Measurements from ENCODE around the gene TEKTIP1.
A peak's percentile ranks its signal among the peaks of the same experiment; 100 is the strongest.

The TEKTIP1 gene

DNA sequence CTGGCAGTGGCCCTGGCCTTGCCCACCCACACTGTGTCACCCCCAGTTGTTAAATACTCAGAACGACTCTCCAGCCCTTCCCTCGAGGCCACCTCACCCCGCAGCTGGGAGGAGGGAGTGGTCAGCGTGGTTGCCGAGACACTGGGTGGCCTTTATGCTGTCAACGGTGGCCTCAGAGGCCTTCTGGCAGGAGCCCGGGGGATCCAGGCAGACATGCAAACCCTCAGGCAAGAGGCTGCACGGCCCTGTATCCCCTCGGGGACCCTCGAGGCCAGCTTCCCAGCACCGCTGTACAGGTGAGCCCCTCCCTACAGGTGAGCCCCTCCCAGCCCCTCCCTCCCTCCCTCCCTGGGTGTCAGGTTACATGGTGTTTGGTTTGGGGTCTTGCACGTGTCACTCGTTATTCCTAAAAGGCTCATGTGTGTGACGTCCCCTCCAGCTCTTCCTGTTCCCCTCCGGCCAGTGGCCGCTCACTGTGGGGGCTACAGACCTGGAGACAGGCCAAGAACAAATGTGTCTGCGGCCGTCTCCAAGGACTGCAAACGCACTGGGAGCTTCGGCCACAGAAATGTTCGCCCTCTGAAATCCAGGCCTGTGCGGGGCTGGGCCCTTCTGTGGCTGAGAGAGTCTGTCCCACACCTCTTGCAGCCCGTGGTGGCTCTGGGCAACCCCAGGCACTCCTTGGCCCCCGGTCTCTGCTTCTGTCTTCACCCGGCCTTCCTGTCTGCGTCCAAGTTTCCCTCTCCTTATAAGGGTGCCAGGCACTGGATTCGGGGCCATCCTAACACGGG lies at the start of gene TEKTIP1:
Gene TEKTIP1 (plus strand): TSS at position 210 of the 791 bp plus-strand sequence. CDS start 4 bp downstream, at position 214.
- Histone ChIP-seq H3K9me3 (ENCODE audit: insufficient read depth, low read length) (no peaks in the 10 kb centered on the region), H3K36me3 (ENCODE audit: insufficient read depth, insufficient read length, low read length) (peaks cover 68% of the 10 kb centered on the region), H3K4me3 (ENCODE audit: insufficient read length, low read depth) (no peak within 1 kb of the TSS), H3K9ac (ENCODE audit: insufficient read length, low read depth) (peak within 1 kb of the TSS; percentile 28), H3K27me3 (ENCODE audit: insufficient read depth, insufficient read length) (no peaks in the 10 kb centered on the region), H3K4me1 (ENCODE audit: insufficient read depth, insufficient read length) (peaks cover 20% of the 10 kb centered on the region)
- TF ChIP-seq YY1 (IDR thresholded peaks at IDR 0.05; ENCODE audit: insufficient read depth, insufficient read length) (no peak), SUZ12 (IDR thresholded peaks at IDR 0.05; ENCODE audit: extremely low read depth, insufficient read depth, insufficient read length) (no peak), ZNF274 (IDR thresholded peaks at IDR 0.05; ENCODE audit: low read depth, low read length) (no peak)
- no peak for DNase-seq (ENCODE audit: low read depth, low spot score)

GRCh38 chr19:3491396-3492119 lies 47.4 kb upstream of the TEKTIP1 start:
- Histone ChIP-seq H3K27me3 (ENCODE audit: insufficient read depth, insufficient read length) (no peaks in the 10 kb centered on the region), H3K4me1 (ENCODE audit: insufficient read depth, insufficient read length) (peaks cover 24% of the 10 kb centered on the region), H3K36me3 (ENCODE audit: insufficient read depth, insufficient read length, low read length) (peaks cover 76% of the 10 kb centered on the region), H3K9ac (ENCODE audit: insufficient read length, low read depth) (no peak overlapping the region), H3K4me3 (ENCODE audit: insufficient read length, low read depth) (no peak overlapping the region), H3K9me3 (ENCODE audit: insufficient read depth, low read length) (no peaks in the 10 kb centered on the region)
- no peak for TF ChIP-seq SUZ12 (IDR thresholded peaks at IDR 0.05; ENCODE audit: extremely low read depth, insufficient read depth, insufficient read length)
- TF ChIP-seq YY1 (IDR thresholded peaks at IDR 0.05; ENCODE audit: insufficient read depth, insufficient read length) = no peak
- no peak for TF ChIP-seq ZNF274 (IDR thresholded peaks at IDR 0.05; ENCODE audit: low read depth, low read length)
- DNase-seq (ENCODE audit: low read depth, low spot score) = no peak

- TF ChIP-seq YY1 (IDR thresholded peaks at IDR 0.05; ENCODE audit: insufficient read depth, insufficient read length) = no peak
- no peak for TF ChIP-seq ZNF274 (IDR thresholded peaks at IDR 0.05; ENCODE audit: low read depth, low read length)
- no peak for TF ChIP-seq SUZ12 (IDR thresholded peaks at IDR 0.05; ENCODE audit: extremely low read depth, insufficient read depth, insufficient read length)
- Histone ChIP-seq H3K4me3 (ENCODE audit: insufficient read length, low read depth) (no peak overlapping the region), H3K27me3 (ENCODE audit: insufficient read depth, insufficient read length) (no peaks in the 10 kb centered on the region), H3K9me3 (ENCODE audit: insufficient read depth, low read length) (no peaks in the 10 kb centered on the region), H3K9ac (ENCODE audit: insufficient read length, low read depth) (no peak overlapping the region), H3K36me3 (ENCODE audit: insufficient read depth, insufficient read length, low read length) (peaks cover 77% of the 10 kb centered on the region), H3K4me1 (ENCODE audit: insufficient read depth, insufficient read length) (peaks cover 24% of the 10 kb centered on the region)
- no peak for DNase-seq (ENCODE audit: low read depth, low spot score)
Observed at GRCh38 chr19:3492131-3492839, 46.7 kb upstream of the TEKTIP1 start.

DNA sequence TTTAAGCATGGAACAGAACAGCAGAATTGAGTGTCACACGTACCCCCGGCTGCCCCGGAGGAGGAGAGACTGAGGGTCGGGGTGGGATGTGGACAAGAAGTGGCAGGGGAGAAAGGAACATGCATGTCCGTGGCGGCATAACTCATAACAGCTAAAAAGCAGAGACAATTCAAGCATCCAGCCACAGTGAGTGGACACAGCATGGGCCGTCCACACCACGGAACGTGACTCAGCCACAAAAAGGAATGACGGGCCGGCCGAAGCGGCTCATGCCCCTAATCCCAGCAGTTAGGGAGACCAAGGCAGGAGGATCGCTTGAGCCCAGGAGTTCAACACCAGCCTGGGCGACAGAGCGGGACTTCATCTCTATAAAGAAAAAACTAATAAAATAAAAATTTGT lies 46.1 kb upstream of the TEKTIP1 start:
- no peaks in the 10 kb centered on the region for H3K27me3 ChIP-seq (ENCODE audit: insufficient read depth, insufficient read length)
- peaks cover 26% of the 10 kb centered on the region for H3K4me1 ChIP-seq (ENCODE audit: insufficient read depth, insufficient read length)
- no peak for DNase-seq (ENCODE audit: low read depth, low spot score)
- H3K9me3 ChIP-seq (ENCODE audit: insufficient read depth, low read length) = no peaks in the 10 kb centered on the region
- no peak overlapping the region for H3K9ac ChIP-seq (ENCODE audit: insufficient read length, low read depth)
- H3K4me3 ChIP-seq (ENCODE audit: insufficient read length, low read depth) = no peak overlapping the region
- H3K36me3 ChIP-seq (ENCODE audit: insufficient read depth, insufficient read length, low read length) = peaks cover 80% of the 10 kb centered on the region
- TF ChIP-seq ZNF274 (IDR thresholded peaks at IDR 0.05; ENCODE audit: low read depth, low read length) = no peak
- TF ChIP-seq YY1 (IDR thresholded peaks at IDR 0.05; ENCODE audit: insufficient read depth, insufficient read length) = no peak
- no peak for TF ChIP-seq SUZ12 (IDR thresholded peaks at IDR 0.05; ENCODE audit: extremely low read depth, insufficient read depth, insufficient read length)

DNA sequence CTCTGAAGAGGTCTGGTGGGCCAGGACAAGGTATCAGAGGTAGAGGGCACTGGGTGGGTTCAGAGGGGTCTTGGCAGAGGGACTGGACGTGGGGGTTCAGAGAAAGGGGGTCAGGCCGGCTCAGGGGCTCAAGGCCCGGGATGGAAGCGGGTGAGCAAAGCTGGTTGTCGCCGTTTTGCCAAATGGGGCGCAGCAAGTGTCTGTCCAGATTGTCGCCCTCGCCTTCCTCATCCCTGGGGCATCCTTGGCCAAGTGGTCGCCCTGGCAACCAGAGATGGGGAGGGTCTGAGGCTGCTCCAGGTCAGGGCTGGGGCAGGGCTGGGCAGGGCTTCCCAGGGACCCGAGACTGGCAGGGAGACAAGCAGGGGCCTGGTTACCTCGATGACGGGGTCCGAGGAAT lies 45.3 kb upstream of the TEKTIP1 start:
- no peak overlapping the region for H3K9ac ChIP-seq (ENCODE audit: insufficient read length, low read depth)
- no peak overlapping the region for H3K4me3 ChIP-seq (ENCODE audit: insufficient read length, low read depth)
- H3K36me3 ChIP-seq (ENCODE audit: insufficient read depth, insufficient read length, low read length) = peaks cover 81% of the 10 kb centered on the region
- H3K4me1 ChIP-seq (ENCODE audit: insufficient read depth, insufficient read length) = peaks cover 26% of the 10 kb centered on the region
- no peaks in the 10 kb centered on the region for H3K27me3 ChIP-seq (ENCODE audit: insufficient read depth, insufficient read length)
- H3K9me3 ChIP-seq (ENCODE audit: insufficient read depth, low read length) = no peaks in the 10 kb centered on the region
- TF ChIP-seq ZNF274 (IDR thresholded peaks at IDR 0.05; ENCODE audit: low read depth, low read length) (no peak), SUZ12 (IDR thresholded peaks at IDR 0.05; ENCODE audit: extremely low read depth, insufficient read depth, insufficient read length) (no peak), YY1 (IDR thresholded peaks at IDR 0.05; ENCODE audit: insufficient read depth, insufficient read length) (no peak)
- DNase-seq (ENCODE audit: low read depth, low spot score) = no peak

- DNase-seq (ENCODE audit: low read depth, low spot score) = no peak
- TF ChIP-seq YY1 (IDR thresholded peaks at IDR 0.05; ENCODE audit: insufficient read depth, insufficient read length) (no peak), SUZ12 (IDR thresholded peaks at IDR 0.05; ENCODE audit: extremely low read depth, insufficient read depth, insufficient read length) (no peak), ZNF274 (IDR thresholded peaks at IDR 0.05; ENCODE audit: low read depth, low read length) (no peak)
- Histone ChIP-seq H3K9ac (ENCODE audit: insufficient read length, low read depth) (no peak overlapping the region), H3K27me3 (ENCODE audit: insufficient read depth, insufficient read length) (no peaks in the 10 kb centered on the region), H3K36me3 (ENCODE audit: insufficient read depth, insufficient read length, low read length) (peaks cover 84% of the 10 kb centered on the region), H3K4me3 (ENCODE audit: insufficient read length, low read depth) (no peak overlapping the region), H3K4me1 (ENCODE audit: insufficient read depth, insufficient read length) (peaks cover 26% of the 10 kb centered on the region), H3K9me3 (ENCODE audit: insufficient read depth, low read length) (no peaks in the 10 kb centered on the region)
Observed at GRCh38 chr19:3494051-3494450, 44.9 kb upstream of the TEKTIP1 start.

Measured in NT2/D1 (cell line).